ENCODE data around the gene KANK2. TPM values are rescaled to one million over a fixed set of nuclear protein-coding genes. Genes with fewer than 3 reads are reported as not detected.

The KANK2 gene
- total and polyA plus RNA-seq, 2 of the 13 experiments (the other 11 are each of a cell fraction or from before 2014, with no cell fraction given): 5.7 to 12.9 TPM

DNA sequence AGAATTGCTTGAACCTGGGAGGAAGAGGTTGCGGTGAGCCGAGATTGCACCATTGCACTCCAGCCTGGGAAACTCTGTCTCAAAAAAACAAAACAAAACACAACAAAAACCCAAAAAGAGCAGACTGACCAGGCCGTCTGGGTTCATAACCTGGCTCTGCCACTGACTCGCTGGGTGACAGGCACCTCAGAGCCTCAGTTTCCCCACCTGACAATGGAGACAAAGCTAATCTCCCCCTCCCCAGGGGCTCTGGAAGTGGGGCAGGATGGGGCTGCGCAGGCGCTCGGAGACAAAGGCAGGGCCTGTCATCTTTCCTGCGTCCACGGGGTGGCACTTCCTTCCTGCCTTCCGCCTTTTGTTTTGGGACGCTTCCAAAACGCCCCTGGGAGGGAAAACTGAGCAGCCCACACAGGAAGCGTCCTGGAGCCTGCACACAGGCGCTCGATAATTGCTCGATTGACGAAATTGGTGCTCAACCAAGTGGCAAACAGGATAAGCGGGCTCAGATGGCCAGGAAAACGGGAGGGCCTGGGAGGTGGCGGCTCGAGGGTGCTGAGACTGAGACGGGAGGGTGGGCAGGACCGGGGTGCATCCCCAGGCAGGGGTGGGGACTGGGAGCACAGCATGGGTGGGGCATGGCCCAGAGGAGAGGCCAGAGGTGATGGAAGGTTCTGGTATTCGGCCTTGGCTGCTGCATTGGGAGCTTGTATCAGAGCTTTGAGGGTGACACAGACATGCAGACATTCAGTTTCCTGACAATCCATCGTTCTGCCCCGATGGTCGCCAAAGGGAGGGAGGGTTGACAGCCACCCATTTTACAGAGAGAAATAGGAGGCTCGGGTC lies 59.6 kb downstream of the KANK2 start (continued):
- peak; percentile 35 for TF ChIP-seq XRCC5 (optimal IDR thresholded peaks at IDR 0.05; ENCODE audit: low read length)
- TF ChIP-seq, protein P1, sequence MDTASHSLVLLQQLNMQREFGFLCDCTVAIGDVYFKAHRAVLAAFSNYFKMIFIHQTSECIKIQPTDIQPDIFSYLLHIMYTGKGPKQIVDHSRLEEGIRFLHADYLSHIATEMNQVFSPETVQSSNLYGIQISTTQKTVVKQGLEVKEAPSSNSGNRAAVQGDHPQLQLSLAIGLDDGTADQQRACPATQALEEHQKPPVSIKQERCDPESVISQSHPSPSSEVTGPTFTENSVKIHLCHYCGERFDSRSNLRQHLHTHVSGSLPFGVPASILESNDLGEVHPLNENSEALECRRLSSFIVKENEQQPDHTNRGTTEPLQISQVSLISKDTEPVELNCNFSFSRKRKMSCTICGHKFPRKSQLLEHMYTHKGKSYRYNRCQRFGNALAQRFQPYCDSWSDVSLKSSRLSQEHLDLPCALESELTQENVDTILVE (CRISPR knock-in tag; IDR thresholded peaks at IDR 0.05): no peak
- TF ChIP-seq ZNF558 (CRISPR knock-in tag; IDR thresholded peaks at IDR 0.05; ENCODE audit: borderline replicate concordance): no peak
- no peak for TF ChIP-seq ZNF446 (CRISPR knock-in tag; IDR thresholded peaks at IDR 0.05)
- no peak for TF ChIP-seq ZNF180 (CRISPR knock-in tag; IDR thresholded peaks at IDR 0.05; ENCODE audit: borderline replicate concordance, low read depth)
- TF ChIP-seq, protein P2, sequence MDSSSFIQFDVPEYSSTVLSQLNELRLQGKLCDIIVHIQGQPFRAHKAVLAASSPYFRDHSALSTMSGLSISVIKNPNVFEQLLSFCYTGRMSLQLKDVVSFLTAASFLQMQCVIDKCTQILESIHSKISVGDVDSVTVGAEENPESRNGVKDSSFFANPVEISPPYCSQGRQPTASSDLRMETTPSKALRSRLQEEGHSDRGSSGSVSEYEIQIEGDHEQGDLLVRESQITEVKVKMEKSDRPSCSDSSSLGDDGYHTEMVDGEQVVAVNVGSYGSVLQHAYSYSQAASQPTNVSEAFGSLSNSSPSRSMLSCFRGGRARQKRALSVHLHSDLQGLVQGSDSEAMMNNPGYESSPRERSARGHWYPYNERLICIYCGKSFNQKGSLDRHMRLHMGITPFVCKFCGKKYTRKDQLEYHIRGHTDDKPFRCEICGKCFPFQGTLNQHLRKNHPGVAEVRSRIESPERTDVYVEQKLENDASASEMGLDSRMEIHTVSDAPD (CRISPR knock-in tag; IDR thresholded peaks at IDR 0.05): no peak
- TF ChIP-seq HNRNPK (IDR thresholded peaks at IDR 0.05; ENCODE audit: low read depth, low read length, poor library complexity, severe bottlenecking): no peak
- no peak for TF ChIP-seq ZFP90 (CRISPR knock-in tag; IDR thresholded peaks at IDR 0.05; ENCODE audit: borderline replicate concordance)
- TF ChIP-seq ZNF703 (CRISPR knock-in tag; IDR thresholded peaks at IDR 0.05; ENCODE audit: borderline replicate concordance): no peak
- TF ChIP-seq SMC3 (IDR thresholded peaks at IDR 0.05; ENCODE audit: low read length): peak; percentile 71
- no peak for TF ChIP-seq TMF1 (CRISPR knock-in tag; IDR thresholded peaks at IDR 0.05; ENCODE audit: low read depth)
- TF ChIP-seq ZNF652 (CRISPR knock-in tag; IDR thresholded peaks at IDR 0.05; ENCODE audit: borderline replicate concordance, low read depth): no peak
- TF ChIP-seq ATF7 (IDR thresholded peaks at IDR 0.05): no peak
- no peak for TF ChIP-seq ATF7 (CRISPR knock-in tag; IDR thresholded peaks at IDR 0.05)
- no peak for TF ChIP-seq ZC3H4 (CRISPR knock-in tag; IDR thresholded peaks at IDR 0.05; ENCODE audit: borderline replicate concordance)
- TF ChIP-seq ZNF839 (CRISPR knock-in tag; IDR thresholded peaks at IDR 0.05; ENCODE audit: borderline replicate concordance): no peak
- TF ChIP-seq HNF4G (IDR thresholded peaks at IDR 0.05; ENCODE audit: borderline replicate concordance, low read depth, low read length): no peak
- TF ChIP-seq HNF4G (CRISPR knock-in tag; IDR thresholded peaks at IDR 0.05; ENCODE audit: borderline replicate concordance, low read depth): no peak
- TF ChIP-seq, protein P3, sequence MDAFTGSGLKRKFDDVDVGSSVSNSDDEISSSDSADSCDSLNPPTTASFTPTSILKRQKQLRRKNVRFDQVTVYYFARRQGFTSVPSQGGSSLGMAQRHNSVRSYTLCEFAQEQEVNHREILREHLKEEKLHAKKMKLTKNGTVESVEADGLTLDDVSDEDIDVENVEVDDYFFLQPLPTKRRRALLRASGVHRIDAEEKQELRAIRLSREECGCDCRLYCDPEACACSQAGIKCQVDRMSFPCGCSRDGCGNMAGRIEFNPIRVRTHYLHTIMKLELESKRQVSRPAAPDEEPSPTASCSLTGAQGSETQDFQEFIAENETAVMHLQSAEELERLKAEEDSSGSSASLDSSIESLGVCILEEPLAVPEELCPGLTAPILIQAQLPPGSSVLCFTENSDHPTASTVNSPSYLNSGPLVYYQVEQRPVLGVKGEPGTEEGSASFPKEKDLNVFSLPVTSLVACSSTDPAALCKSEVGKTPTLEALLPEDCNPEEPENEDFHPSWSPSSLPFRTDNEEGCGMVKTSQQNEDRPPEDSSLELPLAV (CRISPR knock-in tag; conservative IDR thresholded peaks at IDR 0.05; ENCODE audit: low read depth): no peak
- TF ChIP-seq, protein P4, sequence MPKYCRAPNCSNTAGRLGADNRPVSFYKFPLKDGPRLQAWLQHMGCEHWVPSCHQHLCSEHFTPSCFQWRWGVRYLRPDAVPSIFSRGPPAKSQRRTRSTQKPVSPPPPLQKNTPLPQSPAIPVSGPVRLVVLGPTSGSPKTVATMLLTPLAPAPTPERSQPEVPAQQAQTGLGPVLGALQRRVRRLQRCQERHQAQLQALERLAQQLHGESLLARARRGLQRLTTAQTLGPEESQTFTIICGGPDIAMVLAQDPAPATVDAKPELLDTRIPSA (CRISPR knock-in tag; IDR thresholded peaks at IDR 0.05; ENCODE audit: borderline replicate concordance): no peak
- no peak for TF ChIP-seq YEATS4 (CRISPR knock-in tag; IDR thresholded peaks at IDR 0.05; ENCODE audit: borderline replicate concordance)
- TF ChIP-seq ZNF780A (CRISPR knock-in tag; IDR thresholded peaks at IDR 0.05): no peak
- no peak for TF ChIP-seq ZNF367 (CRISPR knock-in tag; IDR thresholded peaks at IDR 0.05; ENCODE audit: borderline replicate concordance)
- TF ChIP-seq GLI4 (CRISPR knock-in tag; IDR thresholded peaks at IDR 0.05; ENCODE audit: borderline replicate concordance): no peak
- TF ChIP-seq PPARG (CRISPR knock-in tag; conservative IDR thresholded peaks at IDR 0.05): no peak
- TF ChIP-seq PLRG1 (conservative IDR thresholded peaks at IDR 0.05): no peak

All from HepG2 (cell line).